HPDE6-E6E7 (cell line): Measurements from ENCODE around the gene CFI.
"Not testable (repeated sequence)": the region's sequence is repeated elsewhere in the genome, so short reads cannot be mapped to it uniquely, and the experiment has no call there.

Experiments
- DNase-seq: peaks from one replicate; pipeline ENCODE4 v3.0.0; 2011; ENCODE audit warnings: missing footprints; ENCODE audit errors: extremely low spot score

Gene CFI

DNA sequence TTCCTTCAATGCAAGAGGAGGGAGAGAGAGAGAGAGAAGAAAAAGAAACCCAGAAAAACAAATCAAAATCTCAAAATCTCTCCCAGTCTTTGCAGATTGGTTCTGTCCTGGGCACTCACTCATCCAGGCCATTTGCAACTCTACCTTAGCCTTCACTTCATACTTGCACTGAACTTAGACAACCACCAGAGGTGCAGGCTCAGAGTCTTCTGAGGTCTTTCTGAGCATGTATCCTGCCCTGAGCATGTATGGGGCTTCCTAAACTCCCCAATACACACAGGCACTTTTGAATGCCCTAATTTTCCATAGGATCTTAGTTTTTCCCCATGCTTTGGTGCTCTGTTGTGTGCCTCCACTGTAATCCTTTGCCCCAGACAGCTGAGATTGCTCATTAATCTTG, 2.9 kb downstream of the CFI start:
- DNase-seq = no peak

DNA sequence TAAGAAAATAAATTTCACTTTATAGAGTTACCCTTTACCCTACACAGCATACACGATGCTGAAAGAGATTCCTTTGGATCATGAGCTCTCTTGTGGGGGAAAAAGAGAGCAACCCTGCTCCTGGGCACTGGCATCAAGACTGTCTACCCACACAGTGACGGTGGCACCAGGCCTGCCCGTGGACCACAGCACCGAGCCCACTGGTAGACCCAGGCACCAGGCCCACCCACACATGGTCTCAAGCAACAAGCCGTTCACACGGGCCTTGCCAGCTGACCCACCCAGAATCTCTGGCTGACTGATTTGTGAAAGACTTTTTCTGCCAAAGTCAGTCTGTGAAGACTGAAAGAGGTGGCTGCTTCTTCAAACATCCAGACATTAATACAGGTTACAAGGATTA, 6.7 kb downstream of the CFI start:
- no peak for DNase-seq

DNA sequence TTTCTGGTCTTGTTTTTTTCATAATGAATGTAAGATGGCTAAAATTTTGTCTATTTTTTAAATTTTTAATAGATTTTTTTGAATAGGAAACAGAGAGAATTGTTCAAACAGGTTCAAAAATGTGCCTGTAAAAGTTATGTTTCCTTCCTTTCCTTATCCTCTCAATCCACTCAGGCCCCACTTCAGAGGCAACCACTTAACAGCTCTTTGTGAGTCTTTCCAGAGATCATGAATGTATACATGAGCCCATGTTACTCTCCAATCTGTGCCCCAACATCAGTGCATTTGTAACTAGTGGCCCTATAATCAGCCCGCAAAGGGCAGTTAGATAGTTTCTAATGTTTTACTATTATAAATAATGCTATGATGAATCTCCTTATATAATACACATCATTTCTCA, 14.0 kb downstream of the CFI start:
- DNase-seq = no peak

DNA sequence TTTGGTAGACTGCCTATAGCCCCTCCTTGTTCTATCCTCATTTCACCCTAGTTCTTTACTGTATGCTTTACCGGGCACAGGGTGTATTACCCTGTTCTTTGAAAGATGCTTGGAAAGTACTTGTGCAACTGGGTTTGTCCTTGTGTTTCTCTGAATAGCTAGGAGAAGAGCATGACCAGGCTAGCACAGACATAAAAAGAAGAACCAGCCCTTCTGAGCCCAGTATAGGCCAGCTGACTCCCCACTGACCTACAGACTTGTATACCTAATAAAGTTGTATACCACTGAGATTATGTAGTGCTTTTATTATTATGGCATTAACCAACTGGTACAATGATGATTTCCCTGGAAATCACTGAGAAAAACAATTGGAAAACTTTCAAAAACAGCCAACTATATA, 15.0 kb downstream of the CFI start:
- no peak for DNase-seq

DNA sequence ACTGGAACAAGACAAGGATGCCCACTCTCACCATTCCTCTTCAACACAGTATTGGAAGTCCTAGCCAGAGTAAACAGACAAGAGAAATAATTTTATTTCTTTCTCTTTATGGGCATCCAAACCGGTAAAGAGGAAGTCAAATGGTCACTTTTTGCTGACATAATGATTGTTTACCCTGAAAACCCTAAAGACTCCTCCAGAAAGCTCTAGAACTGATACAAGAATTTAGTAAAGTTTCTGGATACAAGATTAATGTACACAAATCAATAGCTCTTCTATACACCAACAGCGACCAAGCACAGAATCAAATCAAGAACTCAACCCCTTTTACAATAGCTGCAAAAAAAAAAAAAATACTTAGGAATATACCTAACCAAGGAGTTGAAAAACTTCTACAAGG, 19.7 kb downstream of the CFI start:
- not testable (repeated sequence) for DNase-seq

DNA sequence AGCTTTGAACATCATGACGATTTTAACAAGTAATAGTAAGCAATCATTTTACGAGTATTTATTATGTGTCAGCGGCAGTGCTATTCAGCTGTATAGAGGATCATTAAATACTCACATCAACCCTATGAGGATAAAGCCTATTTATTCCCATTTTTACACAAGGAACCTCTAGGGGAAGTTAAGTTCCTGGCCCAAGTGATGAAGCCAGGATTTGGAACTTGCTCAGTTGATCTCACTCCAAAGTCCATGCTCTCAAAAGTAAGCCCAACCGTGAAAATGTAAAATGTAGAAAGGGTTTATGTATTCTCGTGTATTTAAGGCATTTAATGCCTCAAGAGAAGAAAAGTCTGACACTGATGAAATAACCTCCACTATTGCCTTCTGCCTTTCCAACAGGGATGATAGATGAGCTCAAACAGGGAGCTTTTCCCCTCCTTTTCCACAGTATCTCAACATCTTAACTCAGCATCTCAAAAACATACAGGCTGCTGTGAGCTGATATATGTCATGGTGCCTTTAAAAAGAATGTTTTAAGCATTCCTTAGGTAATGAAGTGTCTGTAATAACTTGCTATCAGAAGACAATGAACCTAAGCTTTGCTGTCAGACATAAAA, 36.9 kb downstream of the CFI start:
- no peak for DNase-seq

DNA sequence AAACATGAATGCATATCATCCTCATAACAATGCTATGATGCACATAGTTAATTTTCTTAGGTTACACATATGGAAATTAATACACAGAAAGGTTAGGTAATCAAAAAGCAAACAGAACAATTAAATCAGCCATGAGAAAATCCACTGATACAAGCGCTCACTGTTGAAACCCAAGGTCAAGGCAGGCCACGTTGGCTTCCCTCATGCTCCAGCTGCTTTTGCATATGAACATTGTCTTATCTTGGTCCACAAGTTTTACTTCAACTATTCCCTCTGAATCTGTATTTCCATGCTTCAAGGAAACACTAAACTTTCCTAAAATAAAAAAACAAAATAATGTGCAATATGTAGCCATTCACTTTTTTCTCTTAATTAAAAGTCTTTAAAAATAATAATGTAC, 37.4 kb downstream of the CFI start:
- DNase-seq = no peak

DNA sequence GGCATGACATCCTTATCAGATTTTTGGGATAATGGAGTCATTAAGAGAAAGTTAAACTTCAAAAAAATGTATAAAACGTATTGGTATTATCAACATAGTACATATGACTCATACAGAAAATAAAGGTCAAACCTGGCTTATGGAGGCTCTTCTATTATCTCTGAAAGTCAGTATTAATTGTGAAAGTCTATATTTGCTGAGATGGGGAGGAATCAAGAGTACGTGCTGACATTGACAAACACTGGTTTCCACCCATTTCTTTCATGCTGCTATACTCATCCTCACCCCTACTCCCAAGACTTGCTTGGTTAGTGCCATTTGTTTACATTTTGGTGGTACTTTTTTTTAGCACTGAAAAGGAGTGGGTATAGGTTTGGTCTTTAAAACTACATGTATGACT, 41.1 kb downstream of the CFI start:
- no peak for DNase-seq

DNA sequence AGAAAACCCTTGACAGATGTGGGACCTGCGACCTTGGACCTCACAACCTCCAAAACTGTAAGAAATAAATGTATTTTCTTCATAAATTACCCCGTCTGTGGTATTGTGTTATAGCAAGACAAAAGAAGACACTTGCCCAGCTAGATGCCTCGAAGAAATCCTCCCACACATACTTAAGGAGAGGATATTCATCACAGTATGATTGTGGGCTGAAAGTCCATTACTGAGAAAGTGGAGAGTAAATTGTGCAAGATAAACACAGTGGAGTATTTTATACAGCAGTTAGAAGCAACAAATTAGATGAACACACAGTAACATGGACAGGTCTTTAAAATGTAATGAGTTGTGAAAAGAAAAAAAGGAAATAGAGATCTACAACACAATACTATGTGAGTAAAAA, 46.1 kb downstream of the CFI start:
- DNase-seq = no peak

DNA sequence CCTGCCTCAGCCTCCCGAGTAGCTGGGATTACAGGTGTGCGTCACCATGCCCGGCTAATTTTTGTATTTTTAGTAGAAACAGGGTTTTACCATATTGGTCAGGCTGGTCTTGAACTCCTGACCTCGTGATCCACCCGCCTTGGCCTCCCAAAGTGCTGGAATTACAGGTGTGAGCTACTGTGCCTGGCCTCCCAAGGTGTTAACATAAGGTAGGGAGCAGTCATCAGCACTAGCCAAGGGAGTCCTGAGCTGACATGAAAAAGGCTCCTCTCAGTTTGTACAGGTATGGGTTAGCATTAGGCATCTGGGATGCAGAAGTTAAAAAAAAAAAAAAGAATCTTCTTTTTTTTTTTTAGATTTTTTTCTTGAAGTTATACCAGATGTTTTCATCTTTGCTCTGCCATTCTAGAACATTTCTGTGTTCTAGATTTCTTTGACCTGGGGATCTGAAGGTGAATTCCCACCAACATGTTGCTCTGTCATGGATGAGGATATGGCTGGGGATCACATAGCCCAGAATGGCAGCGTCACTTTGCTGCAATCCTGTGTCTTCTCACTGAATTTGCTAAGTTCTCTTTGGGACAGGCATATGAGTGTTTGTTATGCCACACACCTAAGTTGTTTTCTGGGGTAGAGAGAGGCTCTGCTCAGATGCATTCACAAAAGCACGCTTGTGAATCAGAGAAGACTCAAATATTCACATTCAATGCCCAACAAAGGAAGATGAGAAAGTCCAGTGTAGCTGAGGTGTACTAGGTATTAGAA, 47.5 kb downstream of the CFI start:
- DNase-seq = no peak

DNA sequence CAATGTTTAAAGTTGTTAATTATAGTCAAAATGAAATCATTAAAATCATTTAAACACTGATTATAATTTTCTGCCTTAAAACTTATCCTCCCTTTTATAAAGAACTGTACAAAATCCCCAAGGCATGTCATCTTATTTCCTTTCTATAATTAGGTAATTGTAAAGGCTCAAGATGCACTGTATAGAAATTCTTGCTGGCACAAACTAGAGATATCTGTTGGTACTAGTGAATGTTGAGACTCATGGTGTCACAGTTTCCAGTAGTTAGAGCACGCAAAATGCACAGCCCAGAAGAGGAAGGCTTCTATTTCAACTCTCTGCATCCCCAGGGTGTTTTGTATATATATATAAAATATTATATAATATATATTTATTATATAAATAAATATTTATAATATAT, 49.3 kb downstream of the CFI start:
- DNase-seq = no peak

DNA sequence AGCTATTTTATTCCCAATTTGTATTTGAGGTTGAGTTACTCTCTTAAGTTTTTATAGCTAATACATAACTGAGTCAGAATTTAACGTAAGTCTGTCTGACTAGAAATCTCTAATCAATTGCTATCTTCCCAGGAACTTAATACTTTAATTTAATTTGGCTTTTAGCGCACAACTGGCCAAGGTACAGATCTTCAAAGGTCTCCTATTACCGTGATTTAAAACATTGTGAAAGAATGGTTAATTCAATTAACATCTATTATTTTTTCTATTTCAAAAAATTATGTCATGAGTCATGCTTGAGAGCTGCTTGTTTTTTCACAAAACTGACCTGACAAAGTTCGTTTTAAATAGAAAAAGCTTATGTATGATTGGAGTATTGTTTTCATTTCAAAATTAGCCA, 49.9 kb downstream of the CFI start:
- DNase-seq = no peak

DNA sequence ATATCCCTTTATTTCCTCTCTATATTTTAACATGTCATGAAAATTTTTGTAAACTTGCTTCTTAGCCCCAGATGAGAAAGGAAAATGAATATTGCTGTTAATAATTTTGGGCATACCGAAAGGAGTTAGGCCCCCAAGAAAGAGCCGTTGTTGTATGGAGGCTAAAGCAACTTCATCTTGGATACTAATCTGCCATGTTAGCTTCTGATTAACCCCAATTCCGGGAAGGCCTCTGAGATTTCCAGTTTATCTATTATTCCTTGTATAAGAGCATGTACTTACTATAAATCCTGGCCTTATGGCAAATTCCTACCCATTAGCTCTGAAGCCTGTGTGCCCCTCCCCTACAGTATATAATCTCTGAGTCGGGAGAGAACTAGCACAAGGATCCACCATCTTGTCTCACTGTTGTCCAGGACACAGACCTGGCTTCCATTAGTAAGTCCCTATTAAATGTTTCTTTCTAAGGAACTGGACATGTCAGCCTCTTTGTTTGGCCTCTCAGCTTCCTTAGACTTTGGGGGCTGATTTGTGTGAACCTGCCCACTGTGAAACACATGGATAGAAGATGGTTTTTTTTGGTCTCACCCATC, 51.1 kb downstream of the CFI start:
- DNase-seq = no peak

DNA sequence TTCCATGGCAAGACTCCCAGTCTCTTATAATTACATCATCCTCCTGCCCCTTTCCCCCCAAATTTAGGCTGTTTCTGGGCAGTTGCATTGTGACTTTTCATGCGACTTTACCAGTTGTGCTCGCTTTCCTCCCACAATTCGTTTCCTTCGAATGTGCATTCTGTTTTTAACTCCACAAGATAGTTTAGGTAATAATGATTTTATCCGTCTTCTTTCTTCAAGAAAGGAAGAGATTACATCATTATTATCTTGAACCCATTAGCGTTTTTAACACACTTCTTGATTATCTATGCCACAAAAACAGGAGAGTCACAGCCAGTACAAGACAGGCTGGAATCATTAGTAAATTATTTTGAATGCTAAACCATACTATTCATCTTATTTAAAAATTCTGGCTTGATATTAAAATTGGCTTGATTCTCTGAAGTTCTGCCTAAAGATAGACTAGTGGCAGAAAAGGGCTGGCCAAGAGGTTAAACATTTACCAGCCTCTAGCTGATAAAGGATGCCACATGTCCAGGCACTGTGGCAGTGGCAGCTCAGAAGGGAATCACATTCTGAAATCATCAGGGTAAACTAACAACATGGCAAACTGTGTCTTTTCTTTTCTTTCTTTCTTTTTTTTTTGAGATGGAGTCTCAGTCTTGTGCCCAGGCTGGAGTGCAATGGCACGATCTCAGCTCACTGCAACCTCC, 52.3 kb downstream of the CFI start:
- no peak for DNase-seq

DNA sequence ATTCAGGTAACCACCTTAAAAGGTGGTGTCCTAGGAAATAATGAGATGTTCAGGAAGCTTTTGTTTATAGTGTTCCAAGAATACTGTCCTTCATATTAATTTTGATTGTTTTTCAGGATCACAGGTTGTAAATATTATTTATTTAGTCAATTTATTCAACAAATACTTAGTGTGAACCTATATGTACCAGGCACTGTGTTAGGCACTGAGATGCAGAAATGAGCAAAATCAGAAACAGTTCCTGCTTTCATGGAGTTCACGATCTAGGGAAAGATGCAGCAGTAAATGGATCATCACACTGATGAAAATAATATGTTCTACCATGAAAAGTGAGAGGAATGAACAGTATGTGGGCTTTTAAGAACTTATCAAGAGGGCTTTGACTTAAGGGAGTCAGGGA, 53.7 kb downstream of the CFI start:
- no peak for DNase-seq

DNA sequence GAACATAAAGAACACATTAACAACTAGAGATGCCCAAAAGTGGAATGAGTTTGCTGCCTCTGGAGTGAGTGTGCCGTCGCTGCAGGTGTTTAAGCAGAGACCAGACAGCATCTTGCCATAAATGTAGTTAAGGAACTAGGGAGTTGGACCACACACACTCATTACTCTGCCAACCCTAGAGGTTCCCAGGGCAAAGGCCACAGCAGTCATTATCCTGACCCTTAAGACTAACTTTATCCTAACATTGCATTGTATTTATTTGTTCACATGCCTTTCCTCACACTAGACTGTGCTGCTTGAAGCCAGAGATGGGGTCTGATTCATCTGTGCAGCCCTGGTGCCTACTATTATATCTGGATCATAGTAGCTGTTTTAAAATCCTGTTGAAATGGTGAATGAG, 55.1 kb downstream of the CFI start:
- DNase-seq = no peak

DNA sequence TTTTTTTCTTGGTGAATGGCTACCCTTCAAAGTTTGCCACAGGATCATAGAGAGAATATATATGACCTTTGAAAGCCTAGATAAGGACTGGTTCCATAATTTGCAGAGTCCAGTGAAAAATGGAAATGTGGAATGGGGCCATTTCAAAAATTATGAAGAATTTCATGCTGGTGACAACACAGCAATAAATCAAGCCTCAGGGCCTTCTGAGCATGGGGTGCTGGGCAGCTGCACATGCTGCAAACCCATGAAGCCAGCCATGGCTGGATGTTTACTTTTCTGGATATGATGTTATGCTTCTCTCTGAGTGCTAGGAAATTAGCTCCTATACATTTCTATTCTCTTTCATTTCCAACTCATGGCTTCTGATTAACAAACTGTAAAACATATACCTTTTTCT, 56.0 kb downstream of the CFI start:
- DNase-seq = no peak

DNA sequence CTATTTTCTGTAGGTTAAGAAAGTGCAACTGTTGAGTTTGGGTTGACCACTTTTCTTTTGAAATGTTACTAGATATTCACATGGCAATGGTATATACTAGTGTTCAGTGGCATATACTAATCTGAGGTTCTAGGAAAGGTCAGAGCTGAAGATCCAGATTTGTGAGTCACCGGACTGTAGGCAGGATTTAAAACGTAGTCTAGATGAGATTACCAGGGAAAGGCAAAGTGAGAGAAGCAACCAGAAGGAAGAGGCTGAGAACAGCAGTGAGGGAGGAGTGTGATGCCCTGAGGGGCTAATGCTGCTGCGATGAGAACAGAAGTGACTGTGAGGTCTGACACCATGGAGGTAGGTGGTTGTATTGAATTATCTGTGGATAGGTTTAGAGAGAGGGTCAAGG, 62.3 kb downstream of the CFI start:
- DNase-seq = no peak

DNA sequence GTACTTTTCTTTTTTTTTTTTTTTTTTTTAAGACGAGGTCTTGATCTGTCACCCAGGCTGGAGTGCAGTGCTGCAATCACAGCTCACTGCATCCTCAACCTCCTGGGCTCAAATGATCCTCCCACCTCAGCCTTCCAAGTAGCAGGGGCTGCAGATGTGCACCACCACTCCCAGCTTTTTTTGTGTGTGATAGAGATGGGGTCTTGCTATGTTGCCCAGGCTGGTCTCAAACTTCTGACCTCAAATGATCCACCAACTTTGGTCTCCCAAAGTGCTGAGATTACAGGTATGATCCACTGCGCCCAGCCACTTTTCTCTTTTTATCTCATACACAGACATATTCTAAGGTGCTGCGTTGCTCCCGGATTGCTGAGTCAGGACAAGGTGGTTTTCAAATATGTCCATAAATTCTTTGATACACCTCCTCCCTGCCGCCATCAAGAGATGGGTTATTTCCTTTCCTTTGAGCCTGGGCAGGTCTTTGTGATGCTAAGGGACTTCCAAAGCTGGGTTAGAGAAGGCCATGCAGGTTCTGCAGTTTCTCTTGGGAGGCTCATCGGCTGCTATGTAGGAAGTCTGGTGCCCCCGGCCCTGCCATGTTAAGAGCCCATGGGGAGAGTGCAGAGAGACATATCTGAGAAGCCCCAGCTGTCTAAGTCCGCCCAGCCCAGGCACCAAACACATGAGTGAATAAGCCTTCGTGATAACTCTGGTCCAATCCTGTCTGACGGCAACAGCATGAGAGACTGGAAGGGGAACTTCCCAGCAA, 63.5 kb downstream of the CFI start:
- no peak for DNase-seq

DNA sequence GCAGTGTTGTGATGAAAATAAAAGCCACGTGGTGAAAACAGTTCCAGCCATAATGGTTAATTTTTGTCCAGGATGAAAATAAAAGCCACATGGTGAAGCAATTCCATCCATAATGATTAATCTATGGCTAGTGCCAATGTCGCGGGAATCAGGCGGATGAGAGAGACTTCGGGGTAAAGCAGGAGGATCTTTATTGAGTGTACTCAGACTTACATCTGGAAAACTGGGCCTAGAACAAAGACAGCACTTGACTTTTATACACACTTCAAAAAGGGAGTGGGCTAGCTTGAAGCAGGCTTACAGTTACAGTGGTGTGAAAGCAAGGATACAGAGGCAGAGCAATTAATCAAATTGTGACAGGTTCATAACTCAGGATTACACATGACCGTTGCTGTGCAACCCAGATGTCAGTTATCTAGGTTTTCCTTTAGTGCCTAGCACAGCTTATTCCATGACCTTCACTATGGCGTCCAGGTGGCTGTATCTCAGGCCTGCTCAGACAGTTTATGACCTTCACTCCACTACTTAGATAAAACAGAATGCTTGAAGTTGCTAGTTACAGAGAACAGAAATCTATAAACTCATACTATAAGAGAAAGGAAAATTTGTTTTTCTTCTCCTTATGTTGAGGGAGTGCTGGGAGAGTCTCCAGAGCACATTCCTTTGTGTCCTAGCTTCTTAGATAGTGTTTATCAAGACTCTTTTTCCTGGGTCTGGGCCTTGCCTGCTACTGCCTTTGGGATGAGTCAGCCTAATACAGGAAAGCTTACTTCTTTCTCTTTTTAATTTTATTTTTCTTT, 66.0 kb downstream of the CFI start:
- no peak for DNase-seq

DNA sequence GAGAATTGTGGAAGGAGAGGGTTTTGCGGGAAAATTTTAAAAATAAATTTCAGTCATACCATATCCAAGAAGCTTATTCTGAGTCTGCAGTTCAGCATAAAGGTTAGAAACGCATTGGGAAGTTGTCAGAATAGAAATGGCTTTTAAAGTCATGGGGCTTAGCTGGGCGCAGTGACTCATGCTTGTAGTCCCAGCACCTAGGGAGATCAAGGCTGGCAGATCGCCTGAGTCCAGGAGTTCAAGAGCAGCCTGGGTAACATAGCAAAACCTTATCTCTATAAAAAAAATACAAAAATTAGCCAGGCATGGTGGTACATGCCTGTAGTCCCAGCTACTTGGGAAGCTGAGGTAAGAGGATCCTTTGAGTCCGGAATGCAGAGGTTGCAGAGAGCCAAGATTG, 68.1 kb downstream of the CFI start:
- no peak for DNase-seq
